EH (cell line): ENCODE results near the gene ASCC3.
"Not testable (repeated sequence)": the region's sequence is repeated elsewhere in the genome, so short reads cannot be mapped to it uniquely, and the experiment has no call there.

Experiments used
- DNase-seq: peaks from one replicate; pipeline ENCODE4 v3.0.0-alpha.2; 2015; ENCODE audit warnings: low read depth

Gene ASCC3

DNA sequence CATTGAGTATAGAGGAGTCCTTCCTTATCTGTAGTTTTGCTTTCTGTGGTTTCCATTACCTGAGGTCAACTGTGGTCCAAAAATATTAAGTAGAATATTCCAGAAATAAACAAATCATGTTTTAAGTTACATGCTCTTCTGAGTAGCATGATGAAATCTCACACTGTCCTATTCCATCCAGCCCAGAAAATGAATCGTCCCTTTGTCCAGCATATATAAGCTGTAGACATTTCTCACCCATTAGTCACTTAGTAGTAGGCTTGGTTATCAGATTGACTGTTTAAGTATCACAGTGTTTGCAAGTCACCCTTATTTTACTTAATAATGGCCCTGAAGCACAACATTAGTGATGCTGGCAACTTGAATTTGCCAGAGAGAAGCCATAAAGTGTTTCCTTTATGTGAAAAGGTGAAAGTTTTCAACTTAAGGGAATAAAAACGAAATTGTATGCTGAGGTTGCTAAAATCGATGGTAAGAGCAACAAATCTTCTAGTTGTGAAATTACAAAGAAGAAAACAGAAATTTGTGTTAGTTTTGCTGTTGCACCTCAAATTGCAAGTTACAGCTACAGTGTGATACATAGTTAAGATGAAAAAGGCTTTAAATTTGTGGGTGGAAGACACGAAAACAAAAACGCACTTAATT is 217.8 kb downstream of the ASCC3 start:
- DNase-seq, result peak; percentile 93

DNA sequence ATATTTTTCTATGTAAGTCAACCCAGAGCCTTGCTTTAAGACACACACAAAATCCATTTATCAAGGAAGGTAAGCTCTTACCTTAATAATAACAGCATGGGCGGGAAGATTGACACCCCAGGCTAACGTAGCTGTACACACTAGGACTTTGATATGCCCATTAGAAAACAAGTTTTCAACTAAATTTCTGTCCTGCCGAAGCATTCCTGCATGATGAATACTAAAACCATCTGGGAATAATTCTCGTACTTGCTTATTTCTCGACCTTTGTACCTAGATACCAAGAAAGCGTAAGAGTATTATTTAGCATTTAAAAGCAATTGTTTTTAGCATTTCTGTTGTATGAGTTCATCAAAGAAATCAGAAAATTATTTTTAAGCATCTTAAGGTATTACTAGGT is 218.9 kb downstream of the ASCC3 start:
- DNase-seq, result peak; percentile 37

DNA sequence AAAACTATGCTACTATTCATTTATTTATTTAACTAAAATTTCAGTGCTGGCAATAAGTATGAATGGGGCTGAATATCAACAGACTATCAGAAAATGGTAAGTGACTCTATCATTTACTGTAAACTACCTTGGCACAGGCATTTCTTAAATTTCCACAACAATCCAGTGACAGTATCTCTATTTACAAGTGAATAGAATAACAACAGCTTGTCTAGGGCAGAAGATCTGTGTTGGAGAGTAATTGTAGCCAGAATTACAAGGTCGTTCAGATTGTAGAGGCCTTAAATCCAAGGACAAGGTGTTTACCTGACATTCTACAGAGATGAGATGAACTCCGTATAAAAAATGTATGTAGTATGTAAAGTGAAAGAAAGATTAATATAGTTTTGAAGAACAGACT is 222.6 kb downstream of the ASCC3 start:
- DNase-seq, result no peak

DNA sequence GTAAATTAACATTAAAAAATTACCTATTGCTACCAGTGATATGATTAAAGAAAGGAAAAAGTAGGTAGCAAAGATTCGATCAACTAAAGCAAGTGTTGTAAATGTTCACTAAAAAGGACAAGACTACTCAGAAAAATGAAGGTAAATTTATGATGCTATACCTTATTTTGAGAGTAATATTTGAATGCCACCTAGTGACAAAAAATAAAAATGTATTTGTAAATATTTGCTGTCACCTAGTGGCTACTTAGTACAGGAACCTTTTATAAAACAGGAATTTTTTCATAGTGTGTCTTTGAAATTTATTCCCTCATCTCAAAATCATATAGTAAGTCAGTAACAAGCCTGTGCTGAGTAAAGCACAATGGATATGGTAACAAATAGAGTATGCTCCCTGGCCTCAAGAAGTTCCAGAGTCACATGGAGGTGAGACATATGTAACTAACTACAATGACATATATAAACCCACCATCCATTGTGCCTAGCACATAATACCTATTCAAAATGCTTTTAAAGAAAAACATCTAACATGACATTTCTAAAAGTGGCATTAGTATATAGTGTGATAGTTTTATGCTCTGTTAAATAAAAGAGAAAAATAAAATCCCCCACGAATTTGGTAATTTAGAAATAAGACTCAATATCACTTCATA is 223.3 kb downstream of the ASCC3 start:
- peak; percentile 31 for DNase-seq

DNA sequence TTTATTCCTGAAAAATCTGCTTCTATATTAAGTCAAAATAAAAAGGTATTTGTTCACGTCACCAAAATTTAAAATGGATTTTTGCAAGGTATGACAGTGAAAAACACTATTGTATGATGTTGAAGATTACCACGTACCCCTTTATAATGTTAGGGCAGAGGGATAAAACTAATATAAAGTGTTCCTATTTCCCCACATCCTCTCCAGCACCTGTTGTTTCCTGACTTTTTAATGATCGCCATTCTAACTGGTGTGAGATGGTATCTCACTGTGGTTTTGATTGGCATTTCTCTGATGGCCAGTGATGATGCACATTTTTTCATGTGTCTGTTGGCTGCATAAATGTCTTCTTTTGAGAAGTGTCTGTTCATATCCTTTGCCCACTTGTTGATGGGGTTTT is 240.0 kb downstream of the ASCC3 start:
- DNase-seq, result not testable (repeated sequence)

DNA sequence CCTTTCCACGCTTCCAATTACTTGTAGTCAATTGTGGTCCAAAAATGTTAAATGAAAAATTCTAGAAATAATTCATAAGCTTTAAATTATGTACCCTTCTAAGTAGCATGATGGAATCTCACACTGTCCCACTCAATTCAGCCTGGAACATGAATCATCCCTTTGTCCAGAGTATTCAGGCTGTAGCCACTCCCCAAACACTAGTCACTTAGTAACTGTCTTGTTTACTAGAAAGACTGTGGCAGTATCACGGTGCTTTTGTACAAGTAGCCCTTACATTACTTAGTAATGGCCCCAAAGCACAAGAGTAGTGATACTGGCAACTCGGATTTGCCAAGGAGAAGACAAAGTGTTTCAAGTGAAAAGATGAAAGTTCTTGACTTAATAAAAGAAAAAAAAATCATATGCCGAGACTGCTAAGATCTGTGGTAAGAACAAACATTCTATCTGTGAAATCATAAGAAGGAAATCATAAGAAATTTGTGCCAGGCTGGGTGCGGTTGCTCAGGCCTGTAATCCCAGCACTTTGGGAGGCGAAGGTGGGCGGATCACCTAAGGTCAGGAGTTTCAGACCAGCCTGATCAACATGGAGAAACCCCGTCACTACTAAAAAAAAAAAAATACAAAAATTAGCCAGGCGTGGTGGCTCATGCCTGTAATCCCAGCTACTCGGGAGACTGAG is 247.9 kb downstream of the ASCC3 start:
- peak; percentile 88 for DNase-seq

DNA sequence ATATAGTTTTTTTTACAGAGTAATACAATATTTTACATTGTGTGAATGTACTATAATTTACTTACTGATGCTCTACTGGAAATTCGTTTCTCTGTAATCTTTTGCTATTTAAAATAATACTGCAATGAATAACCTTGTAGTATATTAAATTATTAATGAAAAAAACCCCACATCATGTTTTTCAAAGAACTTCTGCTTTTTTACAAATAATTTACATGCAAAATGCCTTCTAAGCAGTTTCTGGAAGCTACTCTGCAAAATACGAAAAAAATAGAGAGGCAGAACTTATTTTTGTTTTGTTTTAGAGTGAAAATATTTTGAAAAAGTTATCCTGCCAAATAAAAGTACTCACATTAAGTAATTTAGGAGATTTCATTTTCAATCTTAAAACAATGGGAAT is 250.6 kb downstream of the ASCC3 start:
- no peak for DNase-seq

DNA sequence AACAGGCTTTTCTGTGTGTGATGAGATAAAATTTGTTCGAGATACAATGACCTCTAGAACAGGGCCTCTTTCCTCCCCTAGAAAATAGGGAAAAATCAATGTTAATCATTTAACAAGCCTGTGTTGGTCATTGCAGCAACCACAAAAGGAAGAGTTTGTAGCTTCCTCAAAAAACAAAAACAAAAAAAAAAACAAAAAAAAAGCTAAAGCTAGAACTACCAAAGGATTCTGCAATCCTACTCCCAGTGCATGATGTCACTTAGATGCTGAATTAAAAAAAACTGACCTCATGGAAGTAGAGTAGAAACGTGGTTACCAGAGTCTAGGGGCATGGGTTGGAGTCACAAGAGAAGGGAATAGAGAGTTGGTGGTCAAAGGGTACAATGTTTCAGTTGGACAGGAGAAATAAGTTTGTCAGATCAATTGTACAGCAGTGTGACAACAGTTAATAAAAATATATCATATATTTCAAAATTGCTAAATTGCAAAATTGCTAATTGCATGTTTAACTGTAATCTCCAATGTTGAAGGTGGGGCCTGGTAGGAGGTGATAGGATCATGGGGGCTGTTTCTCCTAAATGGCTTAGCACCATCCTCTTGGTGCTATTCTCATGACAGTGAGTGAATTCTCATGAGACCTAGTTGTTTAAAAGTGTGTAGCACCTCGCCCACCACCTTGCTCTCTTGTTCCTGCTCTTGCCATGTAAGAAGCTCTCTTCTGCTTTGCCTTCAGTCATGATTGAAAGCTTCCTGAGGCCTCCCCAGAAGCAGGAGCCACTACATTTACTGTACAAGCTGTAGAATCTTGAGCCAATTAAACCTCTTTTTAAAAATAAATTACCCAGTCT is 253.0 kb downstream of the ASCC3 start:
- no peak for DNase-seq

DNA sequence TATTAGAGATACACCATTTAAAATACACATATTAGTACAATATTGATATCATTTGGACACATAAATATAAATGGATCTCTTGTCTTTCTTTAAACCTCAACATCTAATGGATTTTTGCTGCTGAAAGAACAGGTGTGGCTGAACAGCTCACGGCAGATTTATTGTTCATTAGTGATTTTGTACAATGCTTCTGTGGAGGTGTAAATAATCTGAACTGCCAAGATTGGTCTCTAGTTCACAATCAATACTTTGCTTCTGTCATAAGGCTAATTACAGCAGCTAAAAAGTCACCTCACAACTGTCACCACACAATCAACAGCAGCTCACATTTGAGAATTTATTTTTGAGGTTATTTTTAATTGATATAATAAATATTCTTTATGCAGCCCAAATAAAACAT is 254.4 kb downstream of the ASCC3 start:
- no peak for DNase-seq

DNA sequence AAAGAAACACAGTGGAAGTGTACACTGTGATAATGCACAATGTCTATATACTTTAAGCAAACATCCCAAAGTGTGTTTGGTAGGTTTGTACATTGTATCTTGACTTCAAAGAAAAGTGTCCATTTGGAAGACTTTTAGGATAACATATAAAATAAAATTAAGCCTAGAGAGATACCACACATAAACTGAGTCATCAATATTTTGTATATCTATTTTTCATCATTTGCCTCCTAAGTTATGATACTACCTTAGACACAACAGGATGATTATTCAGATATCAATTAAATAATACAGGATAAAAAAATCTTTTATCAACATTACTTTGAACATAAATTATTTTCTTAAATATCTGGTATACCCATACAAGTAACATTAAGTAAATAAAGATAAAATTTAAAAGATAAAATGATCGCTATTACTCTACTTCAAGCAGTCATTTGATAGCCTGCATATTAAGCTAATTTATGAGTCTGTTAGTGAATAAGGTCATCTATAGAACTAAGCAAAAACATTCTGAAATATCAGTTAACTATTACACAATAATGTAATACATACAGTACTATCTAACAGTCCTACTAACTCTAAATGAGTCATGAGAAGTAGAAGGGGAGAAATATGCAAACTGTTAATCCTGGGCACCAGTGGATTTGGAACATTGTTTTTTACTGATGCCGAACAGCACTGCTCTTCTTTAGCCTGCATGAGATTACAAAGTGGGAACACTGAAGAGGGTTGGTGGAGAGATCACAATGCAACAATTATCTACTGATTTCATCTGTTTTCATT is 258.0 kb downstream of the ASCC3 start:
- DNase-seq, result peak; percentile 60

DNA sequence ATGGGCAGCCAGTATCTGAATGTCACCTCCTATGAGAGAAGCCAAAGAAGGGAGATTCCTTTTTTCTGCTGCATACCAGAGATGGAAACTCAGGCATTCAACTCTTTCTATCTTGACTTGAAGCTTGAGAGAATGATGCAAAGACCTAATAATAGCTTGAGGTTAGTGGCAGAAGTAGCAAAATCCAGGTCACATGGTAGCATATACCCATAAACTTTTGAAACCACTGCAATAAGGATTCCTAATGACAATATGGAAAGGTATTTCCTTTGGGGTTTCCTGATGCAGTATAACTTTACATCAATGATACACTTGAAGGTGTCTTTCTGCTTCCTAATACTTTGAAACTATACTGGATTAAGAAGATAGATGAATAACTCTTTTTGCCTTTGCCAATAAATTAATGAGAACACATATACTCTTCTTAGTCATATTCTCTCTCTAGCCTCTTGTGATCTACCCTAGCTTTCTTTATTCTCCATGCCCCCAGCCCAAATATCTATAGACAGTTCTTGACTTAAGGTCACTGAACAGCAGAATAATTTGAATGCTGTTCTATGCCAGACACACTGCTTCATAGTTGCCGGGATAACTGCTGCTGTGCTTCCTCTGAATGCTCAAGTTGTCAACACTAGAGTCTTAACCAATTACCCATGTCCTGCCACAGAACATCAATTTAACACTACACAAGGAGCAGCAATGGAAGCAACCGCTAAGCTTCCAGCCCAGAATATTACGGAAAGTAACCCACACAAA is 260.9 kb downstream of the ASCC3 start:
- DNase-seq, result peak; percentile 95

DNA sequence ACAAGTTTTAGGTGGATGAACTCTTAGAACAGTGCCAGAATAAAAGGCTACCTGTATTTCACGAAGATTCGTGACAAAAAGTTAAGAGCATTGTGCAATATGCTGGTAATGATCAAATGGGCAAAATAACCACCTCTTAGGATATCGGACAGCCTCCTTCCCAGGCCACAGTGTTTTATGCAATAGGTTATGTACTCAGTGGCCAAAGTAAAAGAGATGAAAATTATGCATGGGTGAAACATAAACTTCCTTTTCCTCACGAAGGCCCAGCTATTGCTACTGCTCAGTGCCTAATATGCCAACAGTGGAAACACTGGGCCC is 262.8 kb downstream of the ASCC3 start:
- DNase-seq, result no peak

DNA sequence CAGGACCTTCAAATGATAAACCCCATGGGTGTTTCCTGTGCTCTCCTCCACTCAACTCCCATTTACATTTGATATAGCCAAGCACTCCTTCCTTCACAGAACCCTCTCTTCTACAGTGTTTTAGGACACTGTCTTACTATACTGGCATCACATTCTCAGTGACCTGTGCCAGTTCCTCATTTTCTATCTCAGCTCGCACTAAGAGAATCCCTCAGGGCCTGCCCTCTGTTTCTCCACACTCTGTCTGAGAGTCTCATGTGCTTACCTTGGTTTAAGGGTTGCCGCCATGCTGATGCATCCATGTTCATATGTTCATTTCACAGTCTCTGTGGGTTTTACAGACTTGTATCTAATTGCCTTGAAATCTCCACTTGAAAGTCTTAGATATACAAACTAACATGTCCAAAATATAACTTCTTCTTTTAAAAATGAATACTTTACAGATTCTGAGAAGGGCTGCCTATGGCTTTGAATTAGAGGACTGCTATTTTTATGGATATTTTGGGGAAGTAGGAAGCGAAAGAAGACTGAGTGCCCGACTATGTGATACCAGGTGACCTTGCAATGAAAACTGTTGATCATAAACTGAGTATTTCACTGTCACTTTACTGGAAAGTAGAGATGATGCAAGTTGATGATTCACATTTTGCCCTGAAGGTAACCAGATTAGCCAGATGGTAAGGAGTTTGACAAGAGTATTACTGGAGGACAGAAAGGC is 263.3 kb downstream of the ASCC3 start:
- DNase-seq, result peak; percentile 64

DNA sequence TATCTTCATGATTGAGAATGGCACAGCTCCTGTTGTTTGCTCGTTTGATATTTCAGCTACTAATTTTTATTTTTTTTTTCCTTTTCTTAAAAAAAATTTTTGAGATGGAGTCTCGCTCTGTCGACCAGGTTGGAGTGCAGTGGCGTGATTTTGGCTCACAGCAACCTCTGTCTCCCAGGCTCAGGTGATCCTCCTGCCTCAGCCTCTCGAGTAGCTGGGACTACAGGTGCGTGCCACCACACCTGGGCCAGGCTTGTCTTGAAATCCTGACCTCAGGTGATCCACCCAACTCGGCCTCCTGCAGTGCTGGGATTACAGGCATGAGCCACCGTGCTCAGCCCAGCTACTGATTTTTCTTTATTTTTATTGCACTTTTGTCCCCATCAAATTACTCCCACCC is 266.2 kb downstream of the ASCC3 start:
- no peak for DNase-seq

DNA sequence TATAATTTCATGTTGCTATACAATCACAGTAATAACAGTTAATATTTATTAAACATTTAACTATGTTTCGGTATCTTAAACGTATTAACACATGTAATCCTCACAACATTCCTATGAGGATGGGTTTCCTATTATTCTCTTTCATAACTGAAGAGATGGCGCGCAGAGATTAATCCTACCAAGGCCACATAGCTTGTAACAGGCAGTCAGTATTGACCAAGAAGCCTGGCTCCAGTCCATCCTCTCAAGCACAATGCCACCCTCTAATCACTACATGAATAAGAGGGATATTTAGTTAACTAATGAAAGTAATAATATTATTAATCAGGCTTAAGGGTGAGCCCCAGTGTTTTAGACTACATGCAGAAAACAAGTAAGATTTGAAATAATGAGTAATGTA is 266.7 kb downstream of the ASCC3 start:
- no peak for DNase-seq

DNA sequence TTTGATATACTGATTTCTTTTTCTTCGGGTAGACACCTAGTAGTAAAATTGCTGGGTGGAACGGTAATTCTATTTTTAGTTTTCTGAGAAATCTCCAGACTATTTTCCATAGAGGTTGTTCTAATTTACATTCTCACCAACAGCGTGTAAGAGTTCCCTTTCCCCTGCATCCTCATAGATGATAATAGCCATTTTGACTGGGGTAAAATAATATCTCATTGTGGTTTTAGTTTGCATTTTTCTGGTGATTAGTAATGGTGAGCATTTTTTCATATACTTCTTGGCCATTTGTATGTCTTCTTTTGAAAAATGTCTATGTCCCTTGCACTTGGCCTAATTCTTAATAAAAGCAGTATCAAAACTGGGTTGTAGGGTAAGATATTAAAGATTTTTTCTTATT is 267.5 kb downstream of the ASCC3 start:
- DNase-seq, result peak; percentile 44

DNA sequence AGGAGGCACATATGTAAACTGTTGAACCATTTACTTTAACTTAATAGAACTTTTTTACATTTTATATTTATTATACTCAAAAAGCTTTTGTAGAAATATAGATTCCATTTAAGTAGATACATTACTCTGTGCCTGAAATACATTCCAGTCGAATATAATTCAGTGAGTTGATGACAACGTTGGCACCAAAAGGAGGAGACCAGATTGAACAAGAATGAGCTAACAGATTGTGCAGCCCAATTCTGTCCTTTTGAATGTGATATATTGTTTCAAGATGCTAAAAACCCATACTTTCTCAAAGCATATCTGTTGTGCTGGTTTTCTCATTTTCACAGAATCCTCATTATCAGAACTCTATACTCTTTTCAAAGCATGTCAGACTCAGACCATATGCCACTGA is 269.0 kb downstream of the ASCC3 start:
- DNase-seq, result no peak

DNA sequence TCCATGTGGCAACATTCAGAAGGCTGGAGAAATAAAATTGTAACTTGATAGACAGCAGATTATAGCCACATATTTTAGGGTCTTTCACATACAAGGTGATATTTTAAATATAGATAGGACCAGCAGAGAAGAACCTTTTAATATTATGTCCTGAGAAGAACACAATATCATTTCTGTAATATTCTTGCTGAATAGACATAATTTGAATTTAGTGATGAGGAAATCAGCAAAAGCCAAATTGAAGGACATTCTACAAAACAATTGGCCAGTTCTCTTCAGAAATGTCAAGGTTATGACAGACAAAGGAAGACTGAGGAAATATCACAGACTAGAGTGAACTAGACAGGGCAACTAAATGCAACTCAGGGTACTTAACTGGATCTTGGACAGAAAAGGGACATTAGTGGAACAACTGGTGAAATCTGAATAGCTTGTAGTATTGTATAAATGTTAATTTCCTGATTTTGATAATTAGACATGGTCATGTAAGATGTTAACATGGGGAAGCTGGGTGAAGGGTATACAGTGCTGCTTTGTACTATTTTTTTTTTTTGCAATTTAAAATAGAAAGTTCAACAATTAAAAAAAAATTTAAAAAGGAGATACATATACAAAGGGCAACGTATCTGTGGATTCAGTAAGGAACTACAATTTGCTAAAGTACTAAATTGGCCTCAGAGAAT is 281.9 kb downstream of the ASCC3 start:
- no peak for DNase-seq

DNA sequence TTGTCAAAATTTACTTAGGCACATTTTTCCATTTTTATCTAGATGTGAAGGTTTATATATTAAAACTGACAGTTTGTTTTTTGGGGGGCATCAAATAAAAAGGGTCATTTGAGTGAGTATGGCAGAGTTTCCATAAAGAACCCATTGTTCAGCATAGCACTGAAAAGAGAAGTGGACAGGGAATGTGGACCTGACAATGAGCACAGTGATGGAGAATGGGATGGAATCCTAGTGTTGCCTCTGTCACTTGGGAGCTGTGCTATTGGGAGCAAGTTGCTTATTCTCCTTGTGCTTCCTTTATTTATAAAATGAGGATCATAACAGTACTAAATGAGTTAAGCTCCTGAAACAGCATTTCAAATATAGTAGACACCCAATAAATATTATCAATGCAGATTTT is 285.7 kb downstream of the ASCC3 start:
- DNase-seq, result no peak

DNA sequence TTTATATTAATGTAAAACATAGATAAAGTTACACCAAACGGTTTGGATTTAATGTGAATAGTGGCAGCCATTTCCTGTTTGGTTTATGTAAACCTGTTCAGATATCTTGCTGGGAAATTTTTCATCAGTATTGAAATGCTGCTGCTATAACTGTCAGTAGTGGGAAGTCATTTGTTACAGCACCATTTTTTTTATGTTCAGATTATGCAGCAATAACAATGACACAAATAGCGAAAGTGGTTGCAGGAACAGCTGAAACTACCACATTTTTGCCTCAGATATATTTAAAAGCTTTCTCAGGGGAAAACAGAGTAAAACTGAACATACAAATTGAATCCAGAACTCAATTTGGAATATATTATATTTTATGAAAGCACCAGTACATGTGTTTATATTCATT is 287.6 kb downstream of the ASCC3 start:
- DNase-seq, result no peak
